Fibroblast of peridontal ligament (primary cell): ENCODE measurements around the gene OSBPL9.
"Not testable (repeated sequence)": the region's sequence is repeated elsewhere in the genome, so short reads cannot be mapped to it uniquely, and the experiment has no call there.

Source experiments
- DNase-seq: peaks from one replicate; pipeline ENCODE4 v3.0.0-alpha.2; 2010; ENCODE audit errors: extremely low read depth

The OSBPL9 gene

DNA sequence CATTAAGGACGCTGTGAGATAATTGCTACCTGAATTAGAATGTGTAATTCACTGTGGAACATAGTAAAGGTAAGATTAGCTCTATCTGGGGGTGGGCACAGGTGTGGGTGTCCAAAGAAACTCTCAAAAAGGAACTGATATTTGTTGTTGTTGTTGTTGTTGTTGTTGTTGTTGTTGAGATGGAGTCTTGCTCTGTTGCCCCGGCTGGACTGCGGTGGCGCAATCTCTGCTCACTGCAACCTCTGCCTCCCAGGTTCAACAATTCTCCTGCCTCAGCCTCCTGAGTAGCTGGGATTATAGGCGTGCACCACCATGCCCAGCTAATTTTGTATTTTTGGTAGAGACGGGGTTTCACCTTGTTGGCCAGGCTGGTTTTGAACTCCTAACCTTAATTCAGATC lies 6.8 kb upstream of the OSBPL9 start:
- DNase-seq = not testable (repeated sequence)

DNA sequence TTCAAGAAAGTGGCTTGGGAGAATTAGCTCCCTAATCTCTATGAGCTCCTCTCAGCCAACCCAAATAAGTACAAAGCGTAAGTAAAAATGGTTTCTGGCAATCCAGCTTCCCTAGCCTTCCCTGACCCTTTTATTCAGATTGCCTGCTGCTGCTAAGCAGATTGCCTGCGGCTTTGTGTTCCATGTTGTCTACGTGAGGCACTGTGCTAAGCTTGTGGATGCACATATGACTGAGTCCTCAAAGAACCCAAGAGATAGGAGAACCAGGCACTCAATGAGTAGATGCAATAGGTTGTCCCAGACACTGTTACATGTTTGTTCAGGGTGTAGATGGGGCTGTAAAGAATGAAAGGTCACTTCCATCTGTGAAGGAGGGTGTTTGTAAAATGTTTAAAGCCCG lies 6.3 kb upstream of the OSBPL9 start:
- DNase-seq = no peak

DNA sequence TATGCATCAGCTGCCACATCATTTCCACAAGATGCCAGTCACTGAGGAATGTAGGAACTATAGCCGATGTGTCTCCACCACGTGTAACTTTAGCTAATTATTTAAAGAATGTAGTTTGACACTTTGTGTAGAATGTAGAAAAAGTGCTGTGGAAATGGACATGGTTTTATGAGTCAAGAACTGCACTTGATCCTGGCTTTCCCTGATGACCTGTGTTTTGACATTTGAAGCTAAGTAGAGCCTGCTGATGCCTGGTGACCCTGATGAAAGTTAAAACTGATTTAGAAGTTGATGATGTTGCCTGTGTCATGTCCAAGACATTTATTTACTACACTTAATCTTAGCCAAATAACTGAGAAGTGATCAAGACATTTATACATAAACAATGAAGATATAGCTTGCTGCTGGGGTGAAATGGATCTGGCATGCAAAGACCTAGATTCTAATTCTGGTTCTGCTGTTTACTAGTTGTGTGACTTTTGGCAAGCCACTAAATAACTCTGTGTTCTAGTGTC lies 4.4 kb upstream of the OSBPL9 start:
- peak; percentile 8 for DNase-seq

DNA sequence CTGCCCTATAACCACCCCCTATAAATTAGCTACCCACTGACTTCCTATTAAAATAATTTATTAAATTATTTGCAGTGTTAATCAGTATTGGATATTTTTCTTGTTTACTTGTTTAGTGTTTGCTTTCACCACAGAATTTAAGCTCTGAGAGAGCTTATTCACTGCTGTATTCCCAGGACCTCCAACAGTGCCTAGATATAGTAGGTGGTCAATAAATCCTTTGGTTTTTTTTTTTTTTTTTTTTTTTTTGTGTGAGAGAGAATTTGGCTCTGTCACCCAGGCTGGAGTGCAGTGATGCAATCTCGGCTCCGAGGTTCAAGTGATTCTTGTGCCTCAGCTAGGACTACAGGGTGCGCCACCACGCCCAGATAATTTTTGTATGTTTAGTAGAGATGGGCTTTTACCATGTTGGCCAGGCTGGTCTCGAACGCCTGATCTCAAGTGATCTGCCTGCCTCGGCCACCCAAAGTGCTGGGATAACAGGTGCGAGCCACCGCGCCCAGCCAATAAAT lies 1.1 kb upstream of the OSBPL9 start:
- no peak for DNase-seq

DNA sequence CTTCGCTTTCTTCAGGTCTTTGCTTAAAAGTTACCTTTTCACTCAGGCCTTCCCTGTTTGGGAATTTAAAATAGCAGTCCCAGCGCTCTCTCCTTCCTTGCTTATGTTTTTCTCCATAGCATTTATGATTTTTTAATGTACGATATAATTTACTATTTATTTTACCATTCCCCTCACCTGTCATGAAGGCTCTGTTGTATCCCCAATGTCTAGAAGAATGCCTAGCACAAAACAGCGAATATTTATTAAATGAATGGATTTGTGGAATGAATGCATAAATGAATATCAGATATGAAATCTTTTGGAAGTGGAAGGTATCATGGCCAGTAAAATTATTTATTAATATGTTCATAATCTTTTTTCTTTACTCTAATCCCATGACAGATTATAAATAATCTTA lies 402 bp upstream of the OSBPL9 start:
- DNase-seq = no peak

DNA sequence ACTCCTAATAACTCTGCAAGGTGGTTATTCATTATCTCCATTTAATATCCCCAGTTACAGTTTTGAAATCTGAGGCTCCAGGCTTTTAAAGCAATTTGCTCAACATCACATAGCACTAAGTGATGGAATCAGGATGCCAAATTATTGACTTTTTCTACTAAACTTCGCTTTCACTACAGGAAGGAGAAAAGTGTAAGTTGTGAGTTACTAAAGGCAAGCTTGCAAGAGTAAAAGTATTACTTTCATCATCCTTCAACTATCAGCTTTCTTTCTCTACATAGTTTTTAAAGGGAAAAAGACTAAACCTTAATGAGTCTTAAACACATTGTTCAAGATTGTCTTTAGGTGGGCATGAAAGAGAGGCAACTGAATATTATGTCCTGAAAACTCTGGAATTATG lies 1.8 kb downstream of the OSBPL9 start:
- no peak for DNase-seq

DNA sequence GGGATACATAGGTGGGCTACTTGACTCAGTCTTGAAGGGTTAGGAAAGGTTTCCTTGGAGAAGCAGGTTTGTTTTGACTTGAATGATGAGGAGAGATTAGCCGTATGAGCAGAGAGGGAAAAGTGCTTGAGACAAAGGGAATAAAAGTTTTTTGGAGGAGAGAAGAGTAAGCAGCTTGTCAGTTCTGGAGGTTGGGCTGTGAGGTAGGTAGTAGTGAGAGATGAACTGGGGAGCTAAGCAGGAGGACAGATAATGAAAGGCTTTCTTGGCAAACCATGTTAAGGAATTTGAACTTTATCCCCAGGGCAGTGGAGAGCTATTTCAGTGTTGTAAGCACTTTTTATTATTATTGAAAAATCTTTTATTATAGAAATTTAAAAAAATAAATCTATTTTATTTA lies 3.6 kb downstream of the OSBPL9 start:
- no peak for DNase-seq

DNA sequence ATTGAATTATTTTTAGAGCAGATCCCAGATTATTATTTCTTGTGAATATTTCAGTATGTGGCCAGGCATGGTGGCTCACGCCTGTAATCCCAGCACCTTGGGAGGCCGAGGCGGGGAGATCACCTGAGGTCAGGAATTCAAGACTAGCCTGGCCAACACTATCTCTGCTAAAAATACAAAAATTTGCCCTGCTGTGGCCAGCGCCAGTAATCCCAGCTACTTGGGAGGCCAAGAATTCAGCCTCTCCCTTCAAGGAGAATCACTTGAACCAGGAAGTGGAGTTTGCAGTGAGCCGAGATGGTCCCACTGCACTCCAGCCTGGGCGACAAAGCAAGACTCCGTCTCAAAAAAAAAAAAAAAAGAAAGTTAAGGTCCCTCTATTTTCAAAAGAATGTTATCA lies 4.3 kb downstream of the OSBPL9 start:
- no peak for DNase-seq

DNA sequence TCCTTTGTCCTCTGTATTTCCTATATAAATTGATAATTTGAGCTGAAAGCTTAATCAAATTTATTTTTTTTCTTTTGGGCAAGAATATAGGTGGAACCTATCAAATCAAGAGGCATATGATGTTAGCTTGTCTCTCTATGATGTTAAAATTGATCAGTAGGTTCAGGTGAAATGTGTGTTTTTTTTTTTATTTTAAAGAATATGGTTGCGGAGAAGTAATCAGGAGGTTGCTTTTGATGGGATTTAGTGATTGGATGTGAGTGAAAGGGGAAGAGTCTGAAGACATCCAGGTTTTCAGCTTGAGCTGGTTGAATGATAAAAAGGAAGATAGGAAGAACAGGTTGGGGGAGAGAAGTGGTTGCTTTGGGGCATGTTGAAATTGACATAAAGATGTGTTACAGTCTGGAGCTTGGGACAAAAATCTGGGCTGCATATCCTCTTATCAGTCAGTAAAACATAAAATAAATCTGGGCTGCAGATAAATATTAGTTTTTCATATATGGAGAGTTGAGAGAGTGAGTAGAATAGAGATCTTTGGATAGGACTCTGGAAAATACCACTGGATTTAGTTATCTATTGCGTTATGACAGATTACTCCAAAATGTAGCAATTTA lies 5.1 kb downstream of the OSBPL9 start:
- DNase-seq = no peak

DNA sequence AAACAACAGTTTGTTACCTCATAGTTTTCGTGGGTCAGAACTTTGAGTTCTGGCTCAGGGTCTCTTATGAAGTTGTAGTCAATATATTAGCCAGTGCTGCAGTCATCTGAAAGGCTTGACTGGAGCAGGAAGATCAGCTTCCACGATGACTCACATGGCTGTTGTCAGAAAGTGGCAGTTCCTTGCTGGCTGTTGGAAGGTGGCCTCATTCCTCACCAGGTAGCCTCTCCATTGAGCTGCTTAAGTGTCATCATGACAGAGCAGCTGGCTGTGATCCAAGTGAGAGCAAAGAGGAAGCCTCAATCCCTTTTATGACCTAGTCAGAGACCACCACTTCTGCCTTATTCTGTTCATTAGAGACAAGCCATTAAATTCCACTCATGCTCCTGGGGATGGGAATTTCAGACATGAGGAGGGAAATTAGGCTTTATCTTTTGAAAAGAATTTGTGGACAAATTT lies 5.6 kb downstream of the OSBPL9 start:
- peak; percentile 57 for DNase-seq

DNA sequence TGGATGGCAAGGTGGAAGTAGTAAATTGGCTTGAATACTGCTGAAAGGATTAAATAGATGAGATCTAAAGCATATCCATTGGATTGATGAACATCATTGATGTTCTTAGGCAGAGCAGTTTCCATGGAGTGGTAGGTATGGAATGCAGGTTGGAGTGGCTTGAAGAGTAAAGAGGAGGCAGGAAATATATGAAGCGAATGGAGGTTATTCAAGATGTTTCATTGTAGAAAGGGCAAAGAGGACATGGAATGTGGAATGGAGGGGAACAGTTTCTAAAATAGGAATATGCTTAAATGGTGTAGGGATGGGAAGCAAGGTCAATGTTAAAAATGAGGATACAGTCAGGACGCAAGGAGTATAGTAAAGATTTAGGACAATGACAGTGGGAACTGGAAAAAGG lies 6.1 kb downstream of the OSBPL9 start:
- DNase-seq = no peak

DNA sequence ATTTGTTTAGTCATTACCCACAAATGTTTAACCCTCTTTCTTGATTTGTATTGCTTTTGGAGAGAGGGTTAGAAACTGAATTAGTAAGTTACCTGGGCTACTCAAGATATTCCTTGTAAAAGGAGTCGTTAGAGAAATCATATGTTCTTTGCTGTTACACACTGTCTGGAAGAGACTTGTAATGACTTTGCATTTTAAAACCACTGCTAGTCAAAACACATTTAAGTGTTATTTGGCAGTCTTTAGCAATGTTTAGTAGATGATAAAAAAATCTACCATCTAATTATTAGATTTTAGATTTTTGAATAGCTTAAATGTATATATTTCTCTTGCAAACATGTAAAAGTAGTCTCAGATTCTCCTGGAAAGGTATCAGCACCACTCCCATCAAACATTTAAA lies 6.6 kb downstream of the OSBPL9 start:
- no peak for DNase-seq

DNA sequence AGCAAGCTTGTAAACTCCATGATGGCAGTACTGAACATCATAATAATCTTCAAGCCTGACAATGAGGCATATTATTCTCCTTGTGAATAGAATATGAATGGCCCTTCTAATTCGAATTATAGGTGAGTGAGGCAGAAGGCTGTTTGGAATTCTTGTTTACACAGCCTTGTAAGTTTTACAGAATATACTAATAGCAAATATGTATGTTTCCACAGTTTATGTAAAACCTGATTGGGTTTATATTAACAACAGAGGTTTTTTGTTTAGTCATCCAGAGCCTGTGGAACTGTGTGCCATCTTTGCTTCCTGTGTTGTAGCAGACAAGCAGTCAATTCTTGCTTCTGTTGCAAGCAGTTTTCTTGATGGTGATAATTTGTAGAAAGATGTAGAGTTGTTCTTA lies 8.0 kb downstream of the OSBPL9 start:
- DNase-seq = peak; percentile 33

DNA sequence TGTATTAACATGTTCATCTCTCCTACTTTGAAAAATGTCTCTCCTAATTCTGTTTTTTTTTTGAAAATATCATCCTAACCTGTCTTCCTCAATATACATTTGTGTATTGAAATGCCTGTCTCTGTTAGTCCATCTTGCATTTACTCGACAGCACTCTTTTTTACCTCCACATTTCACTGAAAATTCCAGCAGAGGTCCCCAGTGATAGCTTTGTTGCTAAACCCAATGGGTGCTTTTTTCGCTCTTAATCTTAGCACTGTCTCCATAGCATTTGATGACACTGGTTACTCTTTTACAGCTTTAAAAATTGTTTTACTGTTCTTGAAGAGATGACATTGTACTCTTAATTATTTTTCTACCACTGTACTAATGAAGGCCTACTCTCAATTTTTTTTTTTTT lies 10.8 kb downstream of the OSBPL9 start:
- DNase-seq = peak; percentile 75

DNA sequence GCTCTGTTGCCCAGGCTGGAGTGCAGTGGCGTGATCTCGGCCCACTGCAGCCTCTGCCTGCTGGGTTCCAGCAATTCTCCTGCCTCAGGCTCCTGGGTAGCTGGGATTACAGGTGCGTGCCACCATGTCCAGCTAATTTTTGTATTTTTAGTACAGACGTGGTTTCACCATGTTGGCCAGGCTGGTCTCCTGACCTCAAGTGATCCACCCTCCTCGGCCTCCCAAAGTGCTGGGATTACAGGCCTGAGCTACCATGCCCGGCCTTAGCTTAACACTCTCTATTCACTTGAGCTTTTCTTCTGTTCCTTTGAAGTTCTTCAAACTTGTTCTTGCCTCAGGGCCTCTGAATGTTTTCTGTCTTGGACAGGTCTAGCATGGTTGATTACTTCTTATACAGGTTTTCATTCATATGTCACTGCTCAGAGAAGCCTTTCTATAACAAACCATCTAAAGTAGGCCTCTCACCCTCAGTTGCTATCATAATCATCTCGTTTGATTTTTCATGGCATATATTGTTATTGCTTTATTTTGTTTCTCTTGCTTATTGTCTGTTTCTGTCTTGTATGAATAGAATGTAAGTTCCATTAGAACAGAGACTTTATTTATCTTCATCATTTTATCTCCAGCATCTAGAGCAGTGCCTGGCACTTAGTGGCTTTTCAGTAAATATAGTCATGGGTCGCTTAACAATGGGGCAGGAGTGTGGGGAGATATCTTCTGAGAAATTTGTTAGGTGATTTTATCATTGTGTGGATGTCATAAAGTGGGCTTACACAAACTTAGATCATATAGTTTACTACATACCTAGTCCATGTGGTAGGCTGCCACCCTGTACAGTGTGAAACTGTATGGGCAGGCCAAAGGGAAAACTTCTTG lies 12.1 kb downstream of the OSBPL9 start:
- no peak for DNase-seq

DNA sequence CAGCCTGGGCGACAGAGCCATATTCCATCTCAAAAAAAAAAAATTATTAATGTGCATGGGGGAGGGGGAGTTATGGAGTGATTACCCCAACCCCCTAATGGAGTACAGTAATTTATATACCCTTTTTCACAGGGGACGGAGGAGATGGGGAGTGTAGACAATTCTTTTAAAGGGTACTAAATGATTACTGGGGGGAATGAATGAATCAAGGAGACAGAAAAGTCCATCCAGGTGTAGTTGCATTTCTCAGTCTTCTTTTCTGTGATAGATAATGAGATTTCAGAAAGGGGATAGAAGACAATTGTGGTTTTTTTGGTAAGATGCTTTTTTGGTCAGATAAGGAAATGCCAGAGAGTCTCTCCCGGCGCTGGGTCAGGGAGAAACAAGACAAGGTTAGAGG lies 13.0 kb downstream of the OSBPL9 start:
- no peak for DNase-seq

DNA sequence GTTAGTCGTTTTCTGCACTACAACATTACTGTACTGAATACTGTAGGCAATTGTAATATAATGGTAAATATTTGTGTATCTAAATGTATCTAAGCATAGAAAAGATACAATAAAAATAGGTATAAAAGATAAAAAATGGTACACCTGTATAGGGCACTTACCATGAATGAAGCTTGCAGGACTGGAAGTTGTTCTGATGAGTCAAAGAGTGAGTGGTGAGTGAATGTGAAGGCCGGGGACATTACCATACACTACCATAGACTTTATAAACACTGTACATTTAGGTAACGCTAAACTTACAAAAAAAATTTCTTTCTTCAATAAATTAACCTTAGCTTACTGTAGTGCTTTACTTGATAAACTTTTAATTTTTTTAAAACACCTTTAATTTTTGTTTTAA lies 13.5 kb downstream of the OSBPL9 start:
- no peak for DNase-seq

DNA sequence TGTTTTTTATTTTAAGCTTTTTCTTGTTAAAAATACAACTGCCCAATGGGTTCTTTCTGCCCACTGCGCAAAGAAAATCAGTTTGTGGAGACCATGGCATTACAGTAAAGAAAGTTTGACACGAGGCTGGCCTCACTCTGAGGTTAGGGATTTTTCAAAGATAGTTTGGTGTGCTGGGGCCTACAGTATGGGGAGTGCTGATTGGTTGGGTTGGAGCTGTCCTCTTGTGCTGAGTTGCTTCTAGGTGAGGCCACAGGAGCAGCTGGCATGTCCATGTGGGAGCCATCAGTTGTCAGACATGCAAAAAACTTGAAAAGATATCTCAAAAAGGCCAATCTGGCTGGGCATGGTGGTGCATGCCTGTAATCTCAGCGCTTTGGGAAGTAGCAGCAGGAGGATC lies 14.0 kb downstream of the OSBPL9 start:
- DNase-seq = no peak

DNA sequence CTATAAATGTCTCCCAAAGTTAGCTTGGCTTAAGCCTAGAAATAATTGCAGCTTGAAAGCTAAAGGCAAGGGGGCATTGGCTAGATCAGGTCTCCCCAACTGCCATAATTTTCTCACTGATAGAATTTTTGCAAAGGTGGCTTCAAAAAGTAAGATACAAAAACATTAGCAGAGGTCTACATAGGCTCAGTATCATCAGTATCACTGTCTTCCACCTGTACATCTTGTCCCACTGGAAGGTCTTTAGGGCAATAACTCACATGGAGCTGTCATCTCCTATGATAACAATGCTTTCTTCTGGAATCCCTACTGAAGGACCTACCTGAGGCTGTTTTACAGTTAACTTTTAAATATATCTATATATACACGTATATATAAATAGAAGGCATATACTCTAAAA lies 14.9 kb downstream of the OSBPL9 start:
- no peak for DNase-seq

DNA sequence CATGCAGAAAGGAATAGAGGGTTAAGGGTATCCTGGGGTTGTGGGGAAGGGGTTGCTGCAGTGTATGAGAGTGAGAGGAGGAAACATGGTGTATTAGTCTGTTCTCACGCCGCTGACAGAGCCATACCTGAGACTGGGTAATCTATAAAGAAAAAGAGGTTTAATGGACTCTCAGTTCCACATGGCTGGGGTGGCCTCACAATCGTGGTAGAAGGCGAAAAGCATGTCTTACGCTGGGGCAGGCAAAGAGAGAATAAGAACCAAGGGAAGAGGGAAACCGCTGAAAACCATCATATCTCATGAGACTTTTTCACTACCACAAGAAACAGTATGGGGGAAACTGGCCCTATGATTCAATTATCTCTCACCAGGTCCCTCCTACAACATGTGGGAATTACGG lies 17.7 kb downstream of the OSBPL9 start:
- no peak for DNase-seq

DNA sequence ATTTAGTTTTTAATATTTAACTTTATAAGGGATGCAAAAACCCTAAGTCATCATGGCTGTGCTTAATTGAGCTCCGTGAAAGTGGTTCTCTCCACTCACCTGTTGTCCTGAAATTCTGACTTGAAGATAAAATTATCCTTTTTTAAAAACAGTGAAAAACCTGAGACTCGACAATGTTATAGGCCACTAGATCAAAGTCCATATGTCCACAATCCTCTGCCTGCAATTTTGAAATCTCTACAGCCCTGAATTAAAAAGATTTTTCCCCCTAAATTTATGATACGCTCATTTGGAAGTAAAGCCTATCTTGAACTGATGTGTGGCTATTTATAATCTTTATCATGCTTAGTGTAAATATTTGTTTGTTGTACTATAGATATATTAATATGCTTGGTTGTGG lies 18.7 kb downstream of the OSBPL9 start:
- no peak for DNase-seq

DNA sequence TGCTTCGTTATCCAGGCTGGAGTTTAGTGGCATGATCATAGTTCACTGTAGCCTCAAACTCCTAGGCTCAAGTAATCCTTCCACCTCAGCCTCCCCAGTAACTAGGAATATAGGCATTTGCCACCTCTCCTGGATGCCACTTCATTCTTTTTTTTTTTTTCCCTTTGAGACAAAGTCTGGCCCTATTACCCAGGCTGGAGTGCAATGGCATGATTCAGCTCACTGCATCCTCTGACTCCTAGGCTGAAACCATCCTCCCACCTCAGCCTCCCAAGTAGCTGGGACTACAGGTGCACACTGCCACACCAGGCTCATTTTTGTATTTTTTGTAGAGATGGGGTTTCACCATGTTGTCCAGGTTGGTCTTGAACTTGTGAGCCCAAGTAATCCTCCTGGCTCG lies 19.3 kb downstream of the OSBPL9 start:
- DNase-seq = no peak
